Hematopoietic multipotent progenitor cell (in vitro differentiated cells): ENCODE measurements around the gene CEACAM6. TPM values are rescaled to one million over a fixed set of nuclear protein-coding genes. Genes with fewer than 3 reads are reported as not detected.
"Not testable (repeated sequence)": the region's sequence is repeated elsewhere in the genome, so short reads cannot be mapped to it uniquely, and the experiment has no call there.

Experiments used
- DNase-seq, 3 donors: peaks; one replicate each; pipeline ENCODE4 v3.0.0-alpha.2; 2011 to 2015; ENCODE audit warnings: low read depth in 2 of 3, low spot score in 2 of 3
- total RNA-seq: library from RNA; depleted of rRNA; stranded (reverse); fragments of >200 nt; gene quantifications from one replicate; pipeline ENCODE4 v1.2.3, GENCODE V29; 2012

Gene CEACAM6
- total RNA-seq, 1 donor, result 0.27 TPM

DNA sequence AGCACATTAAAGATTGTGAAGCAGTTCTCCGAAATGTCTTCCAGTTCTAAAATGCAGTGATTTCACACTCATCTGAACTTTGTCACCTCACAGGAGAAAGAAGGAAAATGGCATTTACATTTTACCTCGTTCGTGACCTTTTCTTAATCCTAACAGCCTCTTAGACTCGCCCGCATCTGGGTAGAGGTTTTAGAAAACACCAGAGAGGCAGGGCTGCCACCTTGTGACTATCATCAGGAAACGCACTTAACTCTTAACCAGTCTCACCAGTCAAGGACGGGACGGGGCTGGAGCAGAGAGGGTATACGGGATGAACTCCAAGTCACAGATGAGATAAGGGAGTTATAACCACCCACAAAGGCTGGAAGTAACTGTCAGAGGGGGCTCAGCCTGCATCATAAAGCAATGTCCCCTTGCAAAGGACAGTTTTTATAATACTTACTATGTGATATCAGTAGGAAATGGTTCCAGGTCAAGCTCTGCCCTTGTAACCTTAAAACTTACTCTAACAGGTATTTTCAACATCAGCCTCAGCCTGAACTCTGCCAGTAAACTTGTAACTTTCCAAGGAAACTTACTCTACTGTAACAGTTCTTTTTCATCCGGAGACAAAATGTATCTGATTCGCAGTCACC, 8.6 kb upstream of the CEACAM6 start:
- peak; percentile 16 to 83 (median 63) for DNase-seq

DNA sequence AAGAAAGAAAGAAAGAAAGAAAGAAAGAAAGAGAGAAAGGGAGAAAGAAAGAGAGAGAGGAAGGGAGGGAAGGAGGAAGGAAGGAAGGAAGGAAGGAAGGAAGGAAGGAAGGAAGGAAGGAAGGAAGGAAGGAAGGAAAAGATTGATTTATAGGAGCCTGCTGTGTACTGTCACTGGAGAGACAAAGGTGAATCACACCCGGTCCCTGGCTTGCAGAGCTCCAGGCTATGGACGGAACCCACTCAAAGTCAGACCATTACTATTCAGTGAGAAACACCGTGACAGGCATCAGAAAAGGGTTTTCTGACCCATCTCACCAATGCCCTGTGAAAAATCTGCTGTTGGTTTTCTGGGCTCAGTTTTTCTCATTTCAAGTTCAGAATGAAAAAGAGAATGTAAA, 7.3 kb upstream of the CEACAM6 start:
- DNase-seq, result no peak

DNA sequence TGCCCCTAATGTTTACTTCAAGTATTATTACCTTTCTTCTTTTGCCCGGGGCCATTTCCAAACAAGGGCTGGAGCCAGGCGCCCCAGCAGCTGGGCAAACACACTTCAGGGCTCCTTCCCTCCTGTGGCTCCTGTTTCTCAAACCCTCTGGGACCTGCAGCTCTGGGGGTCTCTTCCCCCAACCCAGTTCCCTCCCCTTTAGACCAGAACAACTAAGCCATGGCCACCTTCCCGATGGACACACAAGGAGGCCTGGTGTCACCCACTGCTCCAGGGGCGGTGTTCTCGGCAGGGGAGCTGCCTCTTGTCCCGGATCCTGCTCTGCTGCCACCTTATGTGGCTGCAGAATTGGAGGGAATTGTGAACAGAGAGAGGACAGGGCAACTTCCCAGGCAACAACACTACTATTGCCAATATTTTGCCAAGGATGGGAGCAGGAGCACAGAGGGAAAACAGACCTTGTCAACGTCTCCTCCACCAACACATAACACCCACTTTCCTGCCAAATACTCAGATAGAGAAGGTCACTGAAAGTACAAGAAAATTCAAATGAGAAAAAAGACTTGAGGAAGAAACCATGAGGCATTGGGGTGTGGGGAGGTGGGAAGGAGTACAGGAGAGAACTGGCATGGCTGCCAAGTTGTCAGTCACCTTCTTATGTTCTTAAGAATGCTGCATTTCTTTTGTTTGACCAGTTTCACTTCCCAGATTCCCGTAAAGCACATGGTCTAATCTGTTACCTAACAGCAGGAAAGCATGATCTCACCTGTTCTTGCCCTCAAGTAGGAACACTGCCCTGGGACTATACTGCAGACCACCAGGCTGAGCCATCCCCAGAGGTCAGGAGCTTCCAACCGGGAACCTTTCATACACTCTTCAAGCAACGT, 4.8 kb upstream of the CEACAM6 start:
- not testable (repeated sequence) for DNase-seq

DNA sequence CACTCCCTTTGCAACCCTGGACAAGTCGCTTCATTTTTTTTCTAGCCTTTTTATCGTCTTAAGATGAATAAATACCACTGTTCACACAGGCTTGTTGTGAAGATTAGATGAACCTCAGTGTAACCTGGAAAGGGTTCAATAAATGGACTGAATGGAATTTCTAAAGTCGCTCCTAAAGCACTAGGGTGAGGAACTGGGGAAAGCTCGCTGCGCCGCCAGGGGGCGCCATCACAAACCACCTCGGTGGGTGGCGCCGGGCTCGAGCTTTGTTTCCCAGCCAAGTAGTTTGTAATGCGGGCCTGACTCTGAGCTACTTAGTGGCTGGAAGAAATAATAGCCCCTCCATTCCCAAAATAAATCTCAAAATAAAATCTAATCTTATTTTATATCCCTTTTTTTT, 2.2 kb upstream of the CEACAM6 start:
- DNase-seq, result peak; percentile 66 to 73 (median 66)

DNA sequence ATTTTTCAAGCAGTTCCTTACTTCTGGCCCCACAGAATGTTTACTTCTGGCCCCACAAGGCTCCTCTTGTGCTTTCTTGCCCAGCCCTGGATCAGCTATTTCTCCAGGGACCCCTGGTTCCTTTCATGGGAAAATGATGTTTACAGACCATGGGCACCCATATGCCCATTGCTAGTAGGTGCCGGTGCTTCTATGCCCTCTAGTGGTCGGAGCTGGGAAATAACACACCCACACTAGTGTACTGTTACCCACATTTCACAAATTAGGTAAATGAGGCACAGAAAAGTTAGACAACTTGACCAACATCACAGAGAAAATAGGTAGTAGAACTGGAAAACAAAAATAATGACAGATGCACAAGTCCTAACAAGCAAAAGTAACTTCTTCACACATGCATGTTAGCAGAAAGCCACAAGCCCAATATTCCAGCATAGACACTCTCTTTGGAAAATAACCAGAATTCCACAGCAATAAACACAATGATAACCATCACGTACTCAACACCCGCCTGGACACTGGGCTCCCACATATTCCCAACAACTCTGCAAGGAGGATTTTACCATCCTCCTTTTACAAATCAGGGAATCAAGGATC, 1.3 kb upstream of the CEACAM6 start:
- peak; percentile 36 to 70 (median 48) for DNase-seq

DNA sequence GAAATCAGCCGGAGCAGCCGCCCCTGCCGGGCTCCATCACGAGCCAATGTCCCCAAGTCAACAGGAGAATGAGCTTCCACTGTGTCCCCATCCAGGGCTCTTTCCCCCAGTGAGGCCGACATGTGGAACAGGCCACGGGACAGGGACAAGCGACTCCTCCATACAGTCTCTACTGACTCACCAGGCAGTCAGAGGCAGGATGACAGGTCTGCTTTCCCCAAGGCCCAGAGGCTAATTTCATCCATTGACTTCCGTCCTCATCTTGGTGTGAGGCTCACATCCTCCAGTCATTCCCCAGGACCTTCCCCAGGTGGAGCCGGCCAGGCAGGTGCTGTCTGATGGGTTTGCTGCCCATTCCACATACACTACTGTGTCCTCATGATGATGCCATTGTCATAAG, 3.5 kb downstream of the CEACAM6 start:
- DNase-seq, result no peak

DNA sequence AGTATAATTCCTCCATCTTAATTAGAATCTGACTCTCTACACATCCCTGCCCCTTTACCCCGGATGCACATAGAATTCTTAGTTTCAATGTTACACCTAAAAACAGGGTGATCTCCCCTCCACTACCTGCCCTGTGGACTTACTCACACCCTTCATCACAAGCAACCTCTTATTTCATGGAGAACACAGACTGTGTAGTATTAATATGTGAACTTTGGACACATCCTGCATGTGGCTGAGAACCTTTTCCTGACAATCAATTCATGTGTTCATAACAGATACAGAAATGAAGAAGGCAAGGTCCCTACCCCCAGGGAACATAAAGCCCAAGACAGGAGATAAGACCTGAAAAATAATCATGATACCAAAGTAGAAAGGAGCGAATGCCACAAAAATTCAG, 11.8 kb downstream of the CEACAM6 start:
- DNase-seq, result no peak

DNA sequence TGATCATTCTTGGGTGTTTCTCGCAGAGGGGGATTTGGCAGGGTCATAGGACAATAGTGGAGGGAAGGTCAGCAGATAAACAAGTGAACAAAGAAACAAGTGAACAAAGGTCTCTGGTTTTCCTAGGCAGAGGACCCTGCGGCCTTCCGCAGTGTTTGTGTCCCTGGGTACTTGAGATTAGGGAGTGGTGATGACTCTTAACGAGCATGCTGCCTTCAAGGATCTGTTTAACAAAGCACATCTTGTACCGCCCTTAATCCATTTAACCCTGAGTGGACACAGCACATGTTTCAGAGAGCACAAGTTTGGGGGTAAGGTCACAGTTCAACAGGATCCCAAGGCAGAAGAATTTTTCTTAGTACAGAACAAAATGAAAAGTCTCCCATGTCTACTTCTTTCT, 12.8 kb downstream of the CEACAM6 start:
- not testable (repeated sequence) for DNase-seq

DNA sequence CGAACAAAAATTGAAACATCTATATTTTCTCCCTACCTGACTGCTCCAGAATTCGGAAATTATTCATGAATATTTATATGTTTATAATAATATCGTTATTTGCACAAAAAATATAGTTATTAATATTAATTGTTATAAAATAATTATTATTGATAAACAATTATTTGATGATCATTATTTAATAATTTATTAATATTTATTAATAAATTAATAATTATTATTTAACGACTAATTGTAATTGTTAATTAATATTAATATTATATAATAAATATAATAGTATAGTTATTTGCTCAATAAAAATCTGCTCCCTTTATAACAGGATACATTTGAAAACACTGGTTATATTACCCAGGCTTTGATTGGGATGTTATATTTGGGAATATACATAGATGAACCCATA, 14.3 kb downstream of the CEACAM6 start:
- DNase-seq, result no peak

DNA sequence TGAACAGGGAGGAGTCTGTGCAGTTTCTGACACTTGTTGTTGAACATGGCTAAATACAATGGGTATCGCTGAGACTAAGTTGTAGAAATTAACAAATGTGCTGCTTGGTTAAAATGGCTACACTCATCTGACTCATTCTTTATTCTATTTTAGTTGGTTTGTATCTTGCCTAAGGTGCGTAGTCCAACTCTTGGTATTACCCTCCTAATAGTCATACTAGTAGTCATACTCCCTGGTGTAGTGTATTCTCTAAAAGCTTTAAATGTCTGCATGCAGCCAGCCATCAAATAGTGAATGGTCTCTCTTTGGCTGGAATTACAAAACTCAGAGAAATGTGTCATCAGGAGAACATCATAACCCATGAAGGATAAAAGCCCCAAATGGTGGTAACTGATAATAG, 16.1 kb downstream of the CEACAM6 start:
- no peak for DNase-seq

DNA sequence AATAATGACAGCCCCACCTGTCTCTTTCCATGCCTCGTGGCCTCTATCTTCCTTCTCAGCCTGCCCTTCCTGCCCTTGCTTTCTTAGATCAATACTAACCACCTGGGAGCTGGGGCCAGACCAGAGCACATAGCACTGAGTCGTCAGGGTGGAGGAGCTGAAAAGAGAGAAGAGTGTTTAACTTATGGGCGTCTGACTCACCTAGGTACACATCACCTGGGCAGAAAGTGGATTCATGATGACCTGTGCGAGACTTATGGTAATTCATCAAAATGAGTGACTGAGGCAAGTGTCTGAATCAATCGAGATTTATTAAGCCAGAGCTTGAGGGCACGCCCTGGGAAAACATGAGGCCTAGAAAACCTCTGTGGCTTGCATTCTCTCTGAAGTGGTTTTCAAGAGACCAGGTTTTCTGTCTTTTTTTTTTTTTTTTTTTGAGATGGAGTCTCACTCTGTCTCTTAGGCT, 19.2 kb downstream of the CEACAM6 start:
- DNase-seq, result peak in 1 of 3 donors; percentile 49

DNA sequence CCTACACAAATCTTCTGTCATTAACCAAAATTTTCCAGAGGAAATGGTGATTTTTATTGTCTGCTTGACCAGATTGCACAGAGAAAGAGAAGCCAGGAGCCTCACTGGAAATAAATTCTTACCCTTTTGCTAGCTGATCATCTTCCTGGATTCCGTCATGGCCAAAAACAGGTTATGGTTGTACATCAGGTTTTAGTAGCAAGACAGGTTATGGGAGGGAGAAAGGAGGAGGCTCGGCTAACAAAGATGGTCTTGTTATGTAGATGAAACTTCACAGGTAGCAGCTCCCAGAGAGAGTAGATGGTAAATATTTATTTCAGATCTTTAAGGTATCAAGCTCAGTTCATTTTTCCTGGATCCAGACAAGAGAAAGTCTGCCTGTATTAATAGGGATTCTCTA, 21.4 kb downstream of the CEACAM6 start:
- DNase-seq, result no peak

DNA sequence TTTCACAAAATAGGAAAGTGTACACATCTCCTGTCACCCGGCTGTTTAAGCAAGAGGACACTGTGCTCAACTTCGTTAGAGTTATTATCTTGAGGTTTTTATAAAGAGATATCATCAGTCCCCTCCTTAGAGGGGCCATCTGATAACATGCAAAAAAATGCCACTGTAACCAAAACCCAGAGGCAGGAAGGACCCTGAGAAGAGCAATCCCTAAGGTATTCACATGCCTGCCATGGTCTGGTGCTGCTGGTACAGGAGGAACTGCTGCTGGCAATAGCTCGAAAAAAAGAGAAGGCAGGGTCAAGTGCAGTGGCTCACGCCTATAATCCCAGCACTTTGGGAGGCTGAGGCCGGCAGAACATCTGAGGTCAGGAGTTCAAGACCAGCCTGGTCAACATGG, 28.3 kb downstream of the CEACAM6 start:
- no peak for DNase-seq

DNA sequence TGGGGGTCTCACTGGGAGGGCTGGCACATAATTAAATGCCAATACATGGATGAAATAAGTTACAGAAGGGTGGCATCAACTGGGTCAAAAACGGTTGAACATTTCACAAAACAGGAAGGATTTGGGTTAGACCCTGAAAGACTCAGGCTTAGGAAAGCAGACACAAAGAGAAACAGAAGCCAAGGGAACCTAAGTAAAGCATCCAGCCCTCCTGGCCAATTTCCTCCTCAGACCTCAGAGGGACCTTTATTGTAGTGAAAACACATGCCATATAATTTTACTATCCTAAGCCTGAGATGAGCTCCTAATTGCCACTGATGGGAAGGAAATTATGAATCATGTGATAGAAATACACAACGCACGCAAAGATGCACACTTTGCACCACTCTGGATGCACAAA, 29.0 kb downstream of the CEACAM6 start:
- DNase-seq, result peak in 1 of 3 donors; percentile 41

DNA sequence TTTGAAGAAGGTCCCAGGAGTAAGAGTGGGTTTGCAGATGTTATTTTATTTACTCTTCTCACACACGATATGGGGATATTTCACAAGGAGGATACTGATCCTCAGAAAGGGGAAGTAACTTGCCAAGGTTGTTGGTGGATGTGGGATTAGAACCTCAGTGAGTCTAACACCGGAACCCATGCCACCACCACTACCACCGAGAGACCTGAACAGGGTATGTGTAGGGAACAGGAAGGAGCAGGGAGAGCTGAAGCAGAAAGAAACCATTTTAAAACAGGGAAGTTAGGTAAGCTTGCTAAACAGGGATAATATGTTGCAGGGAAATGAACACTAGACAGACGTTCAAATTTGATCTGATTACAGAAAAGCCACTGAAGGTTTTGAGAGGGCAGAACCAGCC, 29.4 kb downstream of the CEACAM6 start:
- peak in 2 of 3 donors; percentile 65 to 80 for DNase-seq

DNA sequence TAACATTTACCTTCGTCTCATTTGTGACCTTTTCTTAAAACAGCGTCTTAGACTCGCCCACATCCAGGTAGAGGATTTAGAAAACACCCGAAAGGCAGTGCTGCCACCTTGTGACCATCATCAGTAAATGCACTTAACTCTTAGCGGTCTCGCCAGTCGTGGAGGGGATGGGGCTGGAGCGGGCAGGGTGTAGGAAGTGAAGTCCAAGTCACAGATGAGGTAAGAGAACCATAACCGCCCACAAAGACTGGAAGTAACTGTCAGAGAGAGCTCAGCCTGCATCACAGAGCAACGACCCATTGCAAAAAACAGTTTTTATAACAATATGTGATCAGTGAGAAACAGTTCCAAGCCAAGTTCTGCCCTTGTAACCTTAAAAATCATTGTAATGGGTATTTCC, 30.3 kb downstream of the CEACAM6 start:
- peak; percentile 60 to 95 (median 91) for DNase-seq

DNA sequence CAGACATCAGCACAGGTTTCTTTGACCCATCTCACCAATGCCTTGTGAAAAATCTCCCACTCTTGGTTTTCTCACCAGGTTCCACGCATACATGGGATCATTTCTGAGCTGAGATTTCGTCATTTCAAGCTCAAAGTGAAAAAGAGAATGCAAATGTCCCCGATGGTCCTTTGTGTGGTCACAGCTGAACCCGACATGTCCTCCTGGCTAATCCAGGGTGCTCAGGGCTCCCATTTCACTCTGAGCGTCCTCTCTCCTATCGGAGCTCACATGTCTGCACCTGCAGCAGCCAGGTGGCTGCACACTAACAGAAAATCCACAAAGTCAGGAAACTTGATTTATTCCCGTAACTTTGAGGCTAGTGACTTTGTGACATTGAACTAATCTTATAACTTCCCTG, 31.7 kb downstream of the CEACAM6 start:
- DNase-seq, result no peak

DNA sequence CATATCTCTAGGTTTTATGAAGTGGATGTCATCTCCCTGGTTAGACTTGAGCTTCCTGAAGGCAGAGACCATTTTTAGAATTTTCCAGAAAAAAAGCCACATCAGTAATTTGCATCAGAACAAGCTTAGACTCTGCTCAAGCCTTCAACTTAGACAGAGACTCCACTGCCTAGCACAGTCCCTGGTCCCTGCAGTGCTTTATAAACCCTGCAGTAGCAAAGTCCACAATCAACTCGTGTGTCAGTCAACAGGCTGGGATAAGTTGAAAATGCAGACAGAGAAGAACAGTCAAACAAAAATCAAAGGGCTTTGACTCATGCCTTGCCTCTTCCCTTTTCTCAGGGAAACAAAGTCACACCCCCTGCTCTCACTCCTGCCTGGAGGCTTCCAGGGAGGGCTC, 33.2 kb downstream of the CEACAM6 start:
- not testable (repeated sequence) for DNase-seq

DNA sequence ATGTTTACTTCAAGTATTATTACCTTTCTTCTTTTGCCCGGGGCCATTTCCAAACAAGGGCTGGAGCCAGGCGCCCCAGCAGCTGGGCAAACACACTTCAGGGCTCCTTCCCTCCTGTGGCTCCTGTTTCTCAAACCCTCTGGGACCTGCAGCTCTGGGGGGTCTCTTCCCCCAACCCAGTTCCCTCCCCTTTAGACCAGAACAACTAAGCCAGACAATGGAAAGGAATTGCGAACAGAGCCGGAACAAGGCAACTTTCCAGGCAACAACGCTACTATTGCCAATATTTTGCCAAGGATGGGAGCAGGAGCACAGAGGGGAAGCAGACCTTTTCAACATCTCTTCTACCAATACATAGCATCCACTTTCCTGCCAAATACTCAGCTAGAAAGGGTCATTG, 33.7 kb downstream of the CEACAM6 start:
- not testable (repeated sequence) for DNase-seq

DNA sequence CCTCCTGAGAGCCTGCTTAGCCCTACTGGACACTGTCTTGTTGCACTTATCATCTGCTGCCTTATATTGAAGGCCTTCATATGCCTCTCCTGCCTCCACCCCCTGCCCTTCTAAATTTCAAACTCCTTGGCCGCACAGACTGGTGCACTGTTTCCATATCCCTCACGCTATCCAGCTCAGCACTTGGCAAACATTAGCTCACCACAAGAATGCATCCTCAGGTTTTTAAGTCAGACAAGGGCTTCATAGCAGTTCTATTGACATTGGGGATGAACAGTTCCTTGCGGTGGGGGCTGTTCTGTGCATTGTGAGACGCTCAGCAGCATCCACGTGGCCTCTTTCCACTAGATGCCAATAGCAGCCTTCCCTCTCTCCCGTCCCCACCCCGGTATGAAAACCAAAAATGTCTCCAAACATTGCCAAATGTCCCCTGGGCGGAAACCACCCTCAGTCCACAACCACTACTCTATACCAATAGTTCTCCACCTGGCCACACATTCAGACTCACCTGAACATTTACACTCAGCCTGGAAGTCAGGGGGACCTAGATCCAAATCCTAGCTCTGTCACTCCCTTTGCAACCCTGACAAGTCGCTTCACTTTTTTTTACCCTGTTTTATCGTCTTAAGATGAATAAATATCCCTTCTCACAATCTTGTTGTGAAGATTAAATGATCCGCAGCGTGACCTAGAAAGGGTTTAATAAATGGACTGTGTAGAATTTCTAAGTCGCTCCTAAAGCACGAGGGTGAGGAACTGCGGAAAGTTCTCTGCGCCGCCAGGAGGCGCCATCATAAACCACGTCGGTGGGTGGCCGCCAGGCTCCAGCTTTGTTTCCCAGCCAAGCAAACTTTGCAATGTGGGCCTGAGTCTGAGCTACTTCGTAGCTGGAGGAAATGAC, 37.4 kb downstream of the CEACAM6 start:
- peak; percentile 23 to 74 (median 70) for DNase-seq

DNA sequence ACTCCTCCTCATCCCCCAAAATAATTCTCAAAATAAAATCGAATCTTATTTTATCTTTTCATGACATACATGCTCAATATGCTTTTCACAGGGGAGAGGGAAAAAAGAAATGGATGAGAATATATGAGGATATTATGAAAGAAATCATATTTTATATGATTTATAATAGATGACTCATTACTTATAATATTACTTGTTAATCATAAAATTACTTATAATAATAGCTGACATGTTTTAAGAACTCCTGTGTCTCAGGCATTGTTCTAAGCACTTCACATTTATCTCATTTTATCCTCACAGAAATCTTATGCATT, 38.0 kb downstream of the CEACAM6 start:
- DNase-seq, result no peak
